Brain microvascular endothelial cell (primary cell): ENCODE data around the gene ADGRE3.
"Not testable (repeated sequence)": the region's sequence is repeated elsewhere in the genome, so short reads cannot be mapped to it uniquely, and the experiment has no call there.

ENCODE experiments used
- DNase-seq: peaks from one replicate; pipeline ENCODE4 v3.0.0-alpha.2; 2020
- H3K27ac ChIP-seq: fragments of 250-450 bp; sonication (Bioruptor Pico); 2 replicates; pipeline ENCODE4 v1.5.1; 2020; ENCODE audit warnings: mild to moderate bottlenecking, moderate library complexity
- H3K27me3 ChIP-seq: fragments of 250-450 bp; sonication (Bioruptor Pico); replicated peaks from 2 replicates; pipeline ENCODE4 v1.5.1; 2020; ENCODE audit warnings: mild to moderate bottlenecking
- H3K36me3 ChIP-seq: fragments of 250-450 bp; sonication (Bioruptor Pico); replicated peaks from 2 replicates; pipeline ENCODE4 v1.5.1; 2020; ENCODE audit warnings: mild to moderate bottlenecking
- H3K4me3 ChIP-seq: 2 replicates; pipeline ENCODE4 v1.5.1; 2011; ENCODE audit warnings: low read depth, mild to moderate bottlenecking, control low read depth, low read length, moderate library complexity
- CTCF ChIP-seq: IDR thresholded peaks from 2 replicates; pipeline ENCODE4 v1.5.1; 2011; ENCODE audit warnings: low read depth, mild to moderate bottlenecking, moderate library complexity, low read length, control low read depth, inconsistent platforms; ENCODE audit errors: missing control alignments
- in situ Hi-C: cut with HindIII; loops from 2 replicates; pipeline ENCODE4 v1.10.0; 2017; ENCODE audit warnings: low sequenced_read_pairs, low pct_ligation_motif_present

Gene ADGRE3

DNA sequence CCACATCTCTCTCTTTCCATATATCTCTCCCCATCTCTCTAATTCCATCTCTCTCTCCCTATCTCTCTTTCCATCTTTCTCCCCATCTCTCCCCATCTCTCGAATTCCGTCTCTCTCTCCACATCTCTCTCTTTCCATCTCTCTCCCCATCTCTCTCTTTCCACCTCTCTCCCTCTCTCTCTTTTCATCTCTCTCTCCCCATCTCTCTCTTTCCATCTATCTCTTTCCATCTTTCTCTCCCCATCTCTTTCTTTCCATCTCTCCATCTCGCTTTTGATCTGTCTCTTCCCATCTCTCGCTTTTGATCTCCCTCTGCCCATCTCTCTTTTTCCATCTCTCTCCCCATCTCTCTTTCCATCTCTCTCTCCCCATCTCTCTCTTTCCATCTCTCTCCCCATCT lies 25.6 kb downstream of the ADGRE3 start:
- Histone ChIP-seq H3K36me3 (no peaks in the 10 kb centered on the region), H3K27me3 (no peaks in the 10 kb centered on the region), H3K27ac (no peak overlapping the region), H3K4me3 (no peak overlapping the region)
- in situ Hi-C loops, result no loop called here
- no peak for TF ChIP-seq CTCF
- no peak for DNase-seq

DNA sequence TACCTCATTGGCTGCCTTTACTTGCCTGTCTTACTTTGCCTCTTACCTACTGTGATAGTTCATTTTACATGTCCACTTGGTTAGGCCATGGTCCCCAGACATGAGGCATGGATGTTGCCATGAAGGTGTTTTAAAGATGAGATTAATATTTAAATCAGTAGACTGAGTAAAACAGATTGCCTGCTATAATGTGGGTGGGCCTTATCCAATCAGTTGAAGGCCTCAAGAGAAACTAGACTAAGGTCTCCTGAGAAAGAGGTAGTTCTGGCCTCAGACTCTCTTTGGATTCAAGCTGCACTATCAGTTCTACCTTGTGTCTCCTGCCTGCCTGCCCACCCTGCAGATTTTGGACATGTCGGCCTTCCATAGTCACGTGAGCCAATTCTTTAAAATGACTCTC lies 26.1 kb downstream of the ADGRE3 start:
- DNase-seq, result no peak
- TF ChIP-seq CTCF, result no peak
- Histone ChIP-seq H3K27me3 (no peaks in the 10 kb centered on the region), H3K4me3 (no peak overlapping the region), H3K27ac (no peak overlapping the region), H3K36me3 (no peaks in the 10 kb centered on the region)
- in situ Hi-C loops, result no loop called here

DNA sequence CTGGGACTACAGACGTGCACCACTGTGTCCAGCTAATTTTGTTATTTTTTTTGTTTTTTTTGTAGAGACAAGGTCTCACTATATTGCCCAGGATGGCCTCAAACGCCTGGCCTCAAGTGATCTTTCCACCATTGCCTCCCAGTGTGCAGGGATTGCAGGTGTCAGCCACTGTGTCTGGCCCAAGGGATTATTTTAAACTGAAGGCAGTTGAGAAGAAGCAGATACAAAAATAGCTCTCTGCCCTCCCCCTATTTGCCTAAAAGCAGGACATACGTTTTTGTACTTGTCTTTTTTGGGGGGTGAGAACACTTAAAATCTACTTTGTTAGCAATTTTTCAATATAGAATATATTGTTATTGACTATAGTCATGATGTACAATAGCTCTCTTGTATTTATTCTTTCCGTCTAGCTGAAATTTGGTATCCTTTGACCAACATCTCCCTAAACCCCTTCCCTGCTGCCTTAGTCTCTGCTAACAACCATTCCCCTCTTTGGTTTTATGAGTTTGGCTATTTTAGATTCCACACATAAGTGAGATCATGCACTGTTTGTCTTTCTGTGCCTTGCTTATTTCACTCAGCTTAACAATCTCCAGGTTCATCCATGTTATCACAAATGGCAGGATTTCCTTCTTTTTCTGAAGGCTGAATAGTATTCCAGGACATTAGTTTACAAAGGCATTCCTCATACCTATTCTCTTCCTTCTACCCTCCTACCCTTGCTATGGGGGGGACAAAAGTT lies 34.9 kb downstream of the ADGRE3 start:
- in situ Hi-C loops, result no loop called here
- no peak for DNase-seq
- TF ChIP-seq CTCF, result no peak
- Histone ChIP-seq H3K36me3 (no peaks in the 10 kb centered on the region), H3K4me3 (no peak overlapping the region), H3K27me3 (no peaks in the 10 kb centered on the region), H3K27ac (no peak overlapping the region)

DNA sequence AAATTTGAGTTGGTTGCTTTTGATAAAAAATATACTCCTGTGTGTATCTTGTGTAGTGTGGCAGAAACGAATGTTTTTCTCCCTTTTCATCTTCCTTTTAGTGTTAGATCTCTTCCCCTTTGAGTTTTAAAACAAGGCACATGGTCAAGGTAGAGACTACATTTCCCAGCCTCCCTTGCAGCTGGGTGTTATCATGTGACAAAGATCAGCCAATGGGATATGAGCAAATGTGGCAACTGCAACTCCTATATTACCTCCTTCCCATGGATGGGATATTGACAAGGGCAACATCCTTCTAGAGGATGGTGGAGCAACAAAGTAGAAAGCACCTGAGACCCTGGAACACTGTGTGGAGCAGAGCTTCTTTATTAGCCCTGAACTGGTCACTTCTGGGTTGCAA lies 42.4 kb downstream of the ADGRE3 start:
- TF ChIP-seq CTCF, result no peak
- Histone ChIP-seq H3K4me3 (no peak overlapping the region), H3K27me3 (no peaks in the 10 kb centered on the region), H3K36me3 (no peaks in the 10 kb centered on the region), H3K27ac (no peak overlapping the region)
- DNase-seq, result peak; percentile 18
- in situ Hi-C loops, result no loop called here

- no peaks in the 10 kb centered on the region for H3K36me3 ChIP-seq
- no peak overlapping the region for H3K27ac ChIP-seq
- in situ Hi-C loops, result no loop called here
- no peaks in the 10 kb centered on the region for H3K27me3 ChIP-seq
- DNase-seq, result no peak
- TF ChIP-seq CTCF, result no peak
- H3K4me3 ChIP-seq, result no peak overlapping the region
Observed at GRCh38 chr19:14629557-14629956, 45.1 kb downstream of the ADGRE3 start.

DNA sequence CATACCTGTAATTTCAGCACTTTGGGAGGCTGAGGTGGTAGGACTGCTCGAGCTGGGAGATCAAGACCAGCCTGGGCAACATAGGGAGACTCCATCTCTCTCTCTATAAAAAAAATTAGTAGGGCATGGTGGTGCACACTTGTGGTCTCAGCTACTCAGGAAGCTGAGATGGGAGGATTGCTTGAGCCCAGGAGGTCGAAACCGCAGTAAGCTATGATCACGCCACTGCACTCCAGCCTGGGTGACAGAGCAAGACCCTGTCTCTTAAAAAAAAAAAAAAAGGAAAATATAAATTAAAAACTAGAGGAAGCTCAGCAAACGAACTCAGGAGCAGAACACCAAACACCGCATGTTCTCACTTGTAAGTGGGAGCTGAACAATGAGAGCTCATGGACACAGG lies 50.2 kb downstream of the ADGRE3 start:
- H3K27ac ChIP-seq, H3K36me3 ChIP-seq, H3K27me3 ChIP-seq, DNase-seq, in situ Hi-C loops, H3K4me3 ChIP-seq: not testable (repeated sequence)
